ENCODE results near the gene IMMP2L.

IMMP2L gene

GRCh38 chr7:111112439-111112838 is 449.9 kb downstream of the IMMP2L start:
- no peak for DNase-seq (ENCODE audit: low read depth)
- no peak overlapping the region for H3K4me3 ChIP-seq (ENCODE audit: low read length)
- TF ChIP-seq, protein P1, sequence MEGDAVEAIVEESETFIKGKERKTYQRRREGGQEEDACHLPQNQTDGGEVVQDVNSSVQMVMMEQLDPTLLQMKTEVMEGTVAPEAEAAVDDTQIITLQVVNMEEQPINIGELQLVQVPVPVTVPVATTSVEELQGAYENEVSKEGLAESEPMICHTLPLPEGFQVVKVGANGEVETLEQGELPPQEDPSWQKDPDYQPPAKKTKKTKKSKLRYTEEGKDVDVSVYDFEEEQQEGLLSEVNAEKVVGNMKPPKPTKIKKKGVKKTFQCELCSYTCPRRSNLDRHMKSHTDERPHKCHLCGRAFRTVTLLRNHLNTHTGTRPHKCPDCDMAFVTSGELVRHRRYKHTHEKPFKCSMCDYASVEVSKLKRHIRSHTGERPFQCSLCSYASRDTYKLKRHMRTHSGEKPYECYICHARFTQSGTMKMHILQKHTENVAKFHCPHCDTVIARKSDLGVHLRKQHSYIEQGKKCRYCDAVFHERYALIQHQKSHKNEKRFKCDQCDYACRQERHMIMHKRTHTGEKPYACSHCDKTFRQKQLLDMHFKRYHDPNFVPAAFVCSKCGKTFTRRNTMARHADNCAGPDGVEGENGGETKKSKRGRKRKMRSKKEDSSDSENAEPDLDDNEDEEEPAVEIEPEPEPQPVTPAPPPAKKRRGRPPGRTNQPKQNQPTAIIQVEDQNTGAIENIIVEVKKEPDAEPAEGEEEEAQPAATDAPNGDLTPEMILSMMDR (conservative IDR thresholded peaks at IDR 0.05; ENCODE audit: low read depth, low read length): no peak

- H3K4me3 ChIP-seq (ENCODE audit: low read length): no peak overlapping the region
- DNase-seq (ENCODE audit: low read depth): no peak
- TF ChIP-seq, protein P1 (conservative IDR thresholded peaks at IDR 0.05; ENCODE audit: low read depth, low read length): no peak
These were observed 453.8 kb downstream of the IMMP2L start for GRCh38 chr7:111108496-111108895.

GRCh38 chr7:111108000-111108399 is 454.3 kb downstream of the IMMP2L start:
- DNase-seq (ENCODE audit: low read depth): no peak
- no peak overlapping the region for H3K4me3 ChIP-seq (ENCODE audit: low read length)
- TF ChIP-seq, protein P1 (conservative IDR thresholded peaks at IDR 0.05; ENCODE audit: low read depth, low read length): no peak

GRCh38 chr7:111107579-111107978 is 454.7 kb downstream of the IMMP2L start:
- no peak overlapping the region for H3K4me3 ChIP-seq (ENCODE audit: low read length)
- TF ChIP-seq, protein P1 (conservative IDR thresholded peaks at IDR 0.05; ENCODE audit: low read depth, low read length): no peak
- no peak for DNase-seq (ENCODE audit: low read depth)

DNA sequence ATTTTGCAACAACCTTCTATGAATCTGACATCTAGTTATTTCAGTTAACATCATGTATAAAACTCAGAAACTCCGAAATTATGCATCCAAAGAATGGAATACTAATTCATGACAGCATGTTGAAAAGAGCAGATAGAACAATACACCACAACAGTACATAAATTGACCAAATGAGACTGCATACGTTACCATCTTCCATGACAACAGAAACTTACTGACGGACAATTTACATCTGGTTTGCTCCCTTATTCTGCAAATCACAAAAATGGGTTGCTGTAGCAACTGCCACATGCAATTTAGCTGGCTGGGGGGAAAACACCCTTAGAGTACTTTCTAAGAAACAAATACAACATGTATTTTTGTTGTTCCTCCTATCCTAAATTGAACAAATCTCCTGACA is 457.0 kb downstream of the IMMP2L start:
- TF ChIP-seq, protein P1 (conservative IDR thresholded peaks at IDR 0.05; ENCODE audit: low read depth, low read length): no peak
- no peak overlapping the region for H3K4me3 ChIP-seq (ENCODE audit: low read length)
- no peak for DNase-seq (ENCODE audit: low read depth)

DNA sequence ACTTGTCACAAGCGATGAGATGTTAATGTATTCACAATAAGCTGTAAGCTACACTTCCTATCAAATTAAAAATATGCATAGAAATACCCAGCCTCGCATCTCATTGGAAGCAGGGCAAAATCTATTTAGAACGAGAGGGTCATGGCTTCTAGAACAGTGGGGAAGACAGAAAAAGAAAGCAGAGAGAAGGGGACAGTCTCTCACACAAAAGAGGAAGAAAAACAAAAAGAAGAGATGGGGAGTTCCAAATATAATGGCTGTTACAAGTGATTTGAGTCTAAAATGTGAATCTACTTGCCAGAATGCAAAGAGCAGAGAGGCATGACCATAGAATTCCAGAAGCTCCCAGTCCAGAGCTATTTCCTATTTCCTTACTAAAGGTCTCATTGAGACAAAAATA is 457.6 kb downstream of the IMMP2L start:
- no peak overlapping the region for H3K4me3 ChIP-seq (ENCODE audit: low read length)
- no peak for DNase-seq (ENCODE audit: low read depth)
- TF ChIP-seq, protein P1 (conservative IDR thresholded peaks at IDR 0.05; ENCODE audit: low read depth, low read length): no peak

DNA sequence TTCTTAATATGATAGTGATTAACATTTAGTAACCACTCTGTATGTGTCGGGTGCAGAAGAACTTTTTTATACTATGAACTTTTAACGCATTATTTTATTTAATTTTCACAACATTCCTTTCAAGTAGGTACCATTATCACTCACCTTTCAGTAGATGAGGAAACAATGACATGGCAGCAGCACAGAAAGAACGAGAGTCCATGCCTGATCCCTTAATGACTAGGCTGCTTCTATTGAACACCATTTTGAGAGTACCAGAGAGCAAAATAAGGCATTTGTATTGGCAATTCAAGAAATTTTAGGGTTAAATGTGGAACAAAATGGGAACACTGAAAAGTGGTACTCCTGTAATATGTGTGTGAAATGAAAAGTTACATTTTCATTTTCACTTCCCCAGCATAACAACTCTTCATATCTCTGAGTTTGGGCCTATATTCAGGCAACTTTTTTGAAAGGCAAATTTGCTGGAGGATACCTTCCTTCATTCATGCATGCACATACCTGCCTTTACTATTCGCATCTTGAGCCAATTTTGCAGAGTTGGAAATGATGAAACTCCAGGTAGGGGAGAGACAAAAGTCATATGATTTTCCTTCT is 458.5 kb downstream of the IMMP2L start:
- TF ChIP-seq, protein P1 (conservative IDR thresholded peaks at IDR 0.05; ENCODE audit: low read depth, low read length): no peak
- H3K4me3 ChIP-seq (ENCODE audit: low read length): no peak overlapping the region
- no peak for DNase-seq (ENCODE audit: low read depth)

Measured in retinal pigment epithelial cell (primary cell).